Measurements from ENCODE around the gene RPGRIP1L. TPM values are rescaled to one million over a fixed set of nuclear protein-coding genes. Genes with fewer than 3 reads are reported as not detected.

Gene RPGRIP1L
- total RNA-seq, 1 donor from 2014 or later: 15.3 TPM

DNA sequence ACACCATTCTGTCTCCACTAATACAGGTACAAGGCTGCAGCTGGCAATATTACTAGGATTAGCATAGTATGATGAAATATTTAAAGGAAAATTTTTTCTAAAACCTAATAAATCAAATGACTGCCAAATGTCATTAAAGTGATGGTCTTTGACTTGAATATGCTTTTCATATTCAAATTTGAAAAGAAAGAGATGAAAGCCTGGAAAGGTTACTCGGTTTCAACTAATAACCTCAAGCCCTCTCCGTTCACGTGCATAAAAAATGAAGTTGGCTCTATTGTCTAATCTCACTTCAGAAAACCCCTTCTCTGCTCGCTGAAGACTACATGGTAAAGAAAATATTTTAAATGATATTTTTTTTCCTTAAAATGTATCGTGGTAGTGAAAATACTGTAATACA lies 83.2 kb downstream of the RPGRIP1L start:
- Histone ChIP-seq H3K4me3 (ENCODE audit: low read depth, low read length) (no peak overlapping the region), H3K36me3 (ENCODE audit: control insufficient read depth, insufficient read depth, low read length) (no peaks in the 10 kb centered on the region), H3K27me3 (ENCODE audit: control insufficient read depth, insufficient read depth, low read length) (no peaks in the 10 kb centered on the region)
- no peak for DNase-seq (ENCODE audit: low read depth)
- TF ChIP-seq, protein P1, sequence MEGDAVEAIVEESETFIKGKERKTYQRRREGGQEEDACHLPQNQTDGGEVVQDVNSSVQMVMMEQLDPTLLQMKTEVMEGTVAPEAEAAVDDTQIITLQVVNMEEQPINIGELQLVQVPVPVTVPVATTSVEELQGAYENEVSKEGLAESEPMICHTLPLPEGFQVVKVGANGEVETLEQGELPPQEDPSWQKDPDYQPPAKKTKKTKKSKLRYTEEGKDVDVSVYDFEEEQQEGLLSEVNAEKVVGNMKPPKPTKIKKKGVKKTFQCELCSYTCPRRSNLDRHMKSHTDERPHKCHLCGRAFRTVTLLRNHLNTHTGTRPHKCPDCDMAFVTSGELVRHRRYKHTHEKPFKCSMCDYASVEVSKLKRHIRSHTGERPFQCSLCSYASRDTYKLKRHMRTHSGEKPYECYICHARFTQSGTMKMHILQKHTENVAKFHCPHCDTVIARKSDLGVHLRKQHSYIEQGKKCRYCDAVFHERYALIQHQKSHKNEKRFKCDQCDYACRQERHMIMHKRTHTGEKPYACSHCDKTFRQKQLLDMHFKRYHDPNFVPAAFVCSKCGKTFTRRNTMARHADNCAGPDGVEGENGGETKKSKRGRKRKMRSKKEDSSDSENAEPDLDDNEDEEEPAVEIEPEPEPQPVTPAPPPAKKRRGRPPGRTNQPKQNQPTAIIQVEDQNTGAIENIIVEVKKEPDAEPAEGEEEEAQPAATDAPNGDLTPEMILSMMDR (IDR thresholded peaks at IDR 0.05; ENCODE audit: insufficient read depth, low read length, poor library complexity, severe bottlenecking): no peak

DNA sequence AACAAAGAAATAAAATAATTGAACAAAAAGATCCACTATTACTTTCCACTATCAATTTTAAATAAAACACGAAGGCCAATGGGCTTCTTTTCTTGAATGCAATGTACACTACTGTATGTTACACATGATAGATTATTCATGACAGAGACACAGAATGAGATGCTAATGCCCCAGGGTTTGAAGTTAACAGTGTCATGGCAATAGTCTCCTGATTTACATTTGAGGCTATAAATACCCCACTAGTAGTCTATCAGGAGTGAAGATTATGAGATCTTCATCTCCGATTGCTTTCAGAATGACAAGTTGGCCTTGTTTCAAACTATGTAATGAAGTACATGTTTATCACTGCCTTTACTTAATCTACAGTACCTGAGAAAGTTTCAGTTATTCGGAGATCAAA lies 84.4 kb downstream of the RPGRIP1L start:
- TF ChIP-seq, protein P1 (IDR thresholded peaks at IDR 0.05; ENCODE audit: insufficient read depth, low read length, poor library complexity, severe bottlenecking): no peak
- Histone ChIP-seq H3K27me3 (ENCODE audit: control insufficient read depth, insufficient read depth, low read length) (no peaks in the 10 kb centered on the region), H3K36me3 (ENCODE audit: control insufficient read depth, insufficient read depth, low read length) (no peaks in the 10 kb centered on the region), H3K4me3 (ENCODE audit: low read depth, low read length) (no peak overlapping the region)
- no peak for DNase-seq (ENCODE audit: low read depth)

DNA sequence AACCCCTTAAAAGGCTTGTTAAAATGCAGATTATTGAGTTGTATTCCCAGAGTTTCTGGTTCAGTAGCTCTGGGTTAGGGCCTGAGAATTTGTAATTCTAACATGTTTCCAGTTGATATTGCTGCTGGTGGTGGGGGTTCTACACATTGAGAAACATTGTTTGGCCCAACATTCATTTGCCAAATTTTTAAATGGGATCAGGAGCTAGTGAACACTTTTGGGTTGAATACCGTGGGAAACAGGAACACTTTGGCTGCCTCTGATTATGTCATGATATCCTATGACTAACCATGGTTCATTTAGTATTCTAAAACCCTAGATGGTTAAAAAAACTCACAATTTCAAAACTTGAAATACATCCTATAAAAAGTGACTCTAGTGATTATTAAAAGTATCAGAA lies 89.3 kb downstream of the RPGRIP1L start:
- H3K27me3 ChIP-seq (ENCODE audit: control insufficient read depth, insufficient read depth, low read length): no peaks in the 10 kb centered on the region
- H3K4me3 ChIP-seq (ENCODE audit: low read depth, low read length): no peak overlapping the region
- TF ChIP-seq, protein P1 (IDR thresholded peaks at IDR 0.05; ENCODE audit: insufficient read depth, low read length, poor library complexity, severe bottlenecking): no peak
- no peak for DNase-seq (ENCODE audit: low read depth)
- H3K36me3 ChIP-seq (ENCODE audit: control insufficient read depth, insufficient read depth, low read length): no peaks in the 10 kb centered on the region

DNA sequence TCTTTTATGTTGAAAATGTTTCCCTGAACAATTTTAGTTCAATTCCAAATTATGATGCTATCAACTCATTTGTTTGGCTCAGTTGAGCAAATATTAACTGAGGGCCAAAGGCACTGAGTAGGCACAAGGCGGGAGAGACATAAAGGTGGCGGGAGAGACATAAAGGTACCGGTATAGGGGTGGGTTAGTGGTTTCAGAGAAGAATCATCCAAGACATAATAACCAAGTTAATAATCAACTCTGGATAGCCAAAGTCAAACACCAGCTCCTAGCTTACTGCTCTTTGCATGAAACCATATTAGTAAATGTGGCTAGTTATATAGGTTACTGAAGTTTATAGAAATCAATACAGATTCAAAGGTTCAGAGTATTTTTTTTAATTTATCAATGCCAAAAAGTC lies 91.7 kb downstream of the RPGRIP1L start:
- Histone ChIP-seq H3K27me3 (ENCODE audit: control insufficient read depth, insufficient read depth, low read length) (no peaks in the 10 kb centered on the region), H3K36me3 (ENCODE audit: control insufficient read depth, insufficient read depth, low read length) (no peaks in the 10 kb centered on the region), H3K4me3 (ENCODE audit: low read depth, low read length) (no peak overlapping the region)
- no peak for DNase-seq (ENCODE audit: low read depth)
- TF ChIP-seq, protein P1 (IDR thresholded peaks at IDR 0.05; ENCODE audit: insufficient read depth, low read length, poor library complexity, severe bottlenecking): no peak

DNA sequence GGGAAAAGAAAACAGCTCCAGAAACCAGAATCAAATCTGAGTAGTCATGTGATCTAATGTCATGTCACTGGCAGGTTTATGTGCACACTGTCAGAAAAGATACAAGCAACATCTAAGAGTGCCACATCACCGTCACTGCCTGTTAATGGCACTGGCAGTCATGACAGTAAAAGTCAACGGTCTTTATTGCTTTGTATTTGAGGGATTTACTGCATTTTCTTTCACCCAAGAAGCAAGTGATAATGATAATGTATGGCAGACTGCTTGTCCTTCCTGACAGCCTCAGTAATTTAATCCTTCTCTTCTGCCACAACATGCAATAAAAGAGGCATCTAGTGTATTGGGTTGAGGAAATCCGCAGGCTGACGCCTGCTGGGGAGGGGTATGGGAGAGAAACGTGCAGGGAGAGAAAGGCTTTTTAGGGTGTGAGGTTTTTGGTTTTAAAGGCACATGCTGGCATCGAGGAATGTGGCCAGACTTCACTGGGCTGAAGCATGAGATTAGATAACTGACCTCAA lies 92.4 kb downstream of the RPGRIP1L start:
- no peaks in the 10 kb centered on the region for H3K36me3 ChIP-seq (ENCODE audit: control insufficient read depth, insufficient read depth, low read length)
- H3K27me3 ChIP-seq (ENCODE audit: control insufficient read depth, insufficient read depth, low read length): no peaks in the 10 kb centered on the region
- H3K4me3 ChIP-seq (ENCODE audit: low read depth, low read length): no peak overlapping the region
- no peak for DNase-seq (ENCODE audit: low read depth)
- TF ChIP-seq, protein P1 (IDR thresholded peaks at IDR 0.05; ENCODE audit: insufficient read depth, low read length, poor library complexity, severe bottlenecking): no peak

DNA sequence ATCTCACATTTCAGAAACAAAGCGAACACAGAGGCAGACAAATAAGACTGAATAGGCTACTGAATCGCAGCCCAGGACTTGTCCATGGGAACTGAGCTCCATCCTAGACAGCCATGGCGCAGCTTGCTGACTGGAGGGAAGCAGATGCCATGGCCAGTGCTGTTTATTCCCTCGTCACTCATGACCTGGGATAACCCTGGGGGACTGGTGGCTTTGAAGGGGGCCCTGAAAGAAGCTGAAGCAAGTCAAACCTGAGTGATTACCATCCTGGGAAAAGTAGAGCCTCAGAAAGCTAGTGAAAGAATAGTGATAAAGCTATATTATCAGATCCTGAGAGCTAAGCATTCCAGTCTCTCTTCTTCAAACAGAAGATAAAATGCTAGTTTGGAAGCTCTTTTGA lies 94.1 kb downstream of the RPGRIP1L start:
- TF ChIP-seq, protein P1 (IDR thresholded peaks at IDR 0.05; ENCODE audit: insufficient read depth, low read length, poor library complexity, severe bottlenecking): no peak
- DNase-seq (ENCODE audit: low read depth): no peak
- H3K4me3 ChIP-seq (ENCODE audit: low read depth, low read length): no peak overlapping the region

More for the DNA sequence above, 94.1 kb downstream of the RPGRIP1L start:
- H3K27me3 ChIP-seq (ENCODE audit: control insufficient read depth, insufficient read depth, low read length): no peaks in the 10 kb centered on the region
- no peaks in the 10 kb centered on the region for H3K36me3 ChIP-seq (ENCODE audit: control insufficient read depth, insufficient read depth, low read length)
